NCI-H1694 treated with DMSO at 0.1 percent for 48 hours (cell line): Measurements from ENCODE around the gene CHERP.

Source experiments
- DNase-seq: peaks from one replicate; lab custom pipeline; 2025; lab: John Stamatoyannopoulos, UW

Gene CHERP

GRCh38 chr19:16542045-16542909 lies at the start of gene CHERP:
TSS of gene CHERP (minus strand) at chr19:16542437. CDS start at chr19:16542378, 59 bp downstream.
- peak; percentile 85 for DNase-seq

- no peak for DNase-seq
These were observed 48.9 kb upstream of the CHERP start for GRCh38 chr19:16590876-16591802.

- DNase-seq, result no peak
These were observed 47.7 kb upstream of the CHERP start for GRCh38 chr19:16589917-16590316.

- no peak for DNase-seq
These were observed 46.8 kb upstream of the CHERP start for GRCh38 chr19:16588824-16589577.

GRCh38 chr19:16587833-16588823 lies 45.9 kb upstream of the CHERP start:
- no peak for DNase-seq

GRCh38 chr19:16586991-16587832 lies 45.0 kb upstream of the CHERP start:
- DNase-seq, result no peak

GRCh38 chr19:16586477-16586871 lies 44.2 kb upstream of the CHERP start:
- no peak for DNase-seq

- DNase-seq, result no peak
These were observed 43.7 kb upstream of the CHERP start for GRCh38 chr19:16585808-16586476.

- DNase-seq, result no peak
These were observed 43.0 kb upstream of the CHERP start for GRCh38 chr19:16585094-16585801.

GRCh38 chr19:16584248-16585093 lies 42.2 kb upstream of the CHERP start:
- DNase-seq, result peak; percentile 35

- DNase-seq, result no peak
These were observed 40.4 kb upstream of the CHERP start for GRCh38 chr19:16582486-16583261.

- no peak for DNase-seq
These were observed 39.7 kb upstream of the CHERP start for GRCh38 chr19:16581971-16582343.

- DNase-seq, result no peak
These were observed 39.1 kb upstream of the CHERP start for GRCh38 chr19:16581145-16581970.

- no peak for DNase-seq
These were observed 37.1 kb upstream of the CHERP start for GRCh38 chr19:16579381-16579780.

- DNase-seq, result no peak
These were observed 35.3 kb upstream of the CHERP start for GRCh38 chr19:16577531-16577985.
